Choroid plexus epithelial cell (primary cell): ENCODE results near the gene ARCN1.

Experiments used
- DNase-seq: peaks from one replicate; pipeline ENCODE4 v3.0.0-alpha.2; 2010; ENCODE audit warnings: low read depth
- H3K4me3 ChIP-seq: 2 replicates; pipeline ENCODE4 v1.5.1; 2011; ENCODE audit warnings: low read depth, mild to moderate bottlenecking, control low read depth, low read length, moderate library complexity
- CTCF ChIP-seq: conservative IDR thresholded peaks from 2 replicates; pipeline ENCODE4 v1.5.1; 2011; ENCODE audit warnings: low read depth, mild to moderate bottlenecking, control low read depth, inconsistent platforms, low read length, moderate library complexity

ARCN1 gene

GRCh38 chr11:118645066-118645715 is 73.0 kb downstream of the ARCN1 start:
- H3K4me3 ChIP-seq = no peak overlapping the region
- DNase-seq = no peak
- TF ChIP-seq CTCF = no peak

- no peak overlapping the region for H3K4me3 ChIP-seq
Observed at GRCh38 chr11:118646393-118646792, 74.2 kb downstream of the ARCN1 start.

GRCh38 chr11:118648291-118648690 is 76.1 kb downstream of the ARCN1 start:
- no peak overlapping the region for H3K4me3 ChIP-seq
- DNase-seq = no peak
- no peak for TF ChIP-seq CTCF

More at GRCh38 chr11:118646393-118646792, 74.2 kb downstream of the ARCN1 start:
- no peak for TF ChIP-seq CTCF
- DNase-seq = no peak

GRCh38 chr11:118649941-118650340 is 77.7 kb downstream of the ARCN1 start:
- no peak overlapping the region for H3K4me3 ChIP-seq
- TF ChIP-seq CTCF = no peak
- DNase-seq = no peak

GRCh38 chr11:118650366-118650765 is 78.2 kb downstream of the ARCN1 start:
- no peak for TF ChIP-seq CTCF
- no peak overlapping the region for H3K4me3 ChIP-seq
- no peak for DNase-seq

GRCh38 chr11:118651820-118652219 is 79.6 kb downstream of the ARCN1 start:
- TF ChIP-seq CTCF = no peak
- H3K4me3 ChIP-seq = no peak overlapping the region
- DNase-seq = no peak
